ENCODE measurements around the gene MIER2. TPM values are rescaled to one million over a fixed set of nuclear protein-coding genes. Genes with fewer than 3 reads are reported as not detected.

The MIER2 gene
- polyA plus RNA-seq, 1 of the 3 experiments (the other 2 are of a cell fraction): 15.9 TPM

DNA sequence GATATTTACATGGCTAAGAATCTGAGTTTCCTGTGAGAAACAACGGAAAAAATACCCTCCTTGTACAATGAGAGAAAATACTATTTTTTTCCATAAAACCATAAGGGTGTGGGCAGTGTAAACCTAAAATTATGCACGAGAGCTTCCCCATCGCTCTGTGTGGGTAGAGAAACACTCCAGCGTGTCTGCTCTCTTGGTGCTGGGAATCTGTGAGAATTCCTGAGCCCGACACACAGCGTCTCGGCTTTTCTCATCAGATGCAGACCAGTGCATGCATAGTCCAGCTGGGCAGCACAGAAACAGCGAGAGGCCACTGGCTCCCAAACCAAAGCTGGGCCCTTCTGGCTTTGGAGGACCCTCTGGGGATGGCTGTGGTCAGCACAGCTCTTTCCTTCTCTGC lies 65.4 kb downstream of the MIER2 start (continued):
- no peak for TF ChIP-seq JUND (IDR thresholded peaks at IDR 0.05)
- TF ChIP-seq TCF12 (IDR thresholded peaks at IDR 0.05): no peak
- TF ChIP-seq, protein P1, sequence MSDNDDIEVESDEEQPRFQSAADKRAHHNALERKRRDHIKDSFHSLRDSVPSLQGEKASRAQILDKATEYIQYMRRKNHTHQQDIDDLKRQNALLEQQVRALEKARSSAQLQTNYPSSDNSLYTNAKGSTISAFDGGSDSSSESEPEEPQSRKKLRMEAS (IDR thresholded peaks at IDR 0.05; ENCODE audit: low read depth): no peak
- TF ChIP-seq POLR2AphosphoS5 (IDR thresholded peaks at IDR 0.05; ENCODE audit: low read depth, low read length): no peak
- TF ChIP-seq, protein P2, sequence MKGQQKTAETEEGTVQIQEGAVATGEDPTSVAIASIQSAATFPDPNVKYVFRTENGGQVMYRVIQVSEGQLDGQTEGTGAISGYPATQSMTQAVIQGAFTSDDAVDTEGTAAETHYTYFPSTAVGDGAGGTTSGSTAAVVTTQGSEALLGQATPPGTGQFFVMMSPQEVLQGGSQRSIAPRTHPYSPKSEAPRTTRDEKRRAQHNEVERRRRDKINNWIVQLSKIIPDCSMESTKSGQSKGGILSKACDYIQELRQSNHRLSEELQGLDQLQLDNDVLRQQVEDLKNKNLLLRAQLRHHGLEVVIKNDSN (IDR thresholded peaks at IDR 0.05; ENCODE audit: borderline replicate concordance, low read depth): no peak
- no peak for TF ChIP-seq GABPA (IDR thresholded peaks at IDR 0.05; ENCODE audit: low read depth)

DNA sequence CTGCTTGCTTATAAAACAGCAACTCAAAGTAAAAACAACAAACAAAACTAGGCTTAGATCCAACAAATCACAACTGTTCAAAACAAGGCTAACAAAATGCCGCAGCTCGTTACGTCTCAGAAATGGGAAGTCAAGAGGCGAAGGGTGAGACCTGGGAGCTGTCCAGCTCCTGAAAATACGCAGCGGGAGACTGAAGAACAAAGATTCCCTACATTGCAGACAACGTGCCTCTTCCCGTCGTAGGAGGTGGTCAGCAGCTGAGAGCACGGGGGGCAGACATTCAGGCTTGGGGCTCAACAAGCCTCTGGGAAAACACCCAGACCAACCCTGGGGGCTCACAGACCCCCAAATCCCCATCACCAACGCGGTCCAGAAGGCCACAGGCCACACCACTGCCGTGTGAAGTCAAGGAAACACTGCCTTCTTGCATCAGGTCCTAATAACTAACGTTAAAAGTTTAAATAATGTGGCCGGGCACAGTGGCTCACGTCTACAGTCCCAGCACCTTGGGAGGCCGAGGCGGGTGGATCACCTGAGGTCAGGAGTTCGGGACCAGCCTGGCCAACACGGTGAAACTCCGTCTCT lies 66.9 kb downstream of the MIER2 start:
- H3K4me3 ChIP-seq (ENCODE audit: low read depth in 2 of 2, low read length in 1 of 2): no peak overlapping the region
- H3K27me3 ChIP-seq (ENCODE audit: insufficient read depth): no peaks in the 10 kb centered on the region
- no peaks in the 10 kb centered on the region for H3K79me2 ChIP-seq (ENCODE audit: insufficient read depth)
- no peak overlapping the region for H3K9ac ChIP-seq
- H3K9me2 ChIP-seq: no peaks in the 10 kb centered on the region
- no peaks in the 10 kb centered on the region for H3F3A ChIP-seq (replicated peaks; ENCODE audit: insufficient read depth)
- TF ChIP-seq, protein P3, sequence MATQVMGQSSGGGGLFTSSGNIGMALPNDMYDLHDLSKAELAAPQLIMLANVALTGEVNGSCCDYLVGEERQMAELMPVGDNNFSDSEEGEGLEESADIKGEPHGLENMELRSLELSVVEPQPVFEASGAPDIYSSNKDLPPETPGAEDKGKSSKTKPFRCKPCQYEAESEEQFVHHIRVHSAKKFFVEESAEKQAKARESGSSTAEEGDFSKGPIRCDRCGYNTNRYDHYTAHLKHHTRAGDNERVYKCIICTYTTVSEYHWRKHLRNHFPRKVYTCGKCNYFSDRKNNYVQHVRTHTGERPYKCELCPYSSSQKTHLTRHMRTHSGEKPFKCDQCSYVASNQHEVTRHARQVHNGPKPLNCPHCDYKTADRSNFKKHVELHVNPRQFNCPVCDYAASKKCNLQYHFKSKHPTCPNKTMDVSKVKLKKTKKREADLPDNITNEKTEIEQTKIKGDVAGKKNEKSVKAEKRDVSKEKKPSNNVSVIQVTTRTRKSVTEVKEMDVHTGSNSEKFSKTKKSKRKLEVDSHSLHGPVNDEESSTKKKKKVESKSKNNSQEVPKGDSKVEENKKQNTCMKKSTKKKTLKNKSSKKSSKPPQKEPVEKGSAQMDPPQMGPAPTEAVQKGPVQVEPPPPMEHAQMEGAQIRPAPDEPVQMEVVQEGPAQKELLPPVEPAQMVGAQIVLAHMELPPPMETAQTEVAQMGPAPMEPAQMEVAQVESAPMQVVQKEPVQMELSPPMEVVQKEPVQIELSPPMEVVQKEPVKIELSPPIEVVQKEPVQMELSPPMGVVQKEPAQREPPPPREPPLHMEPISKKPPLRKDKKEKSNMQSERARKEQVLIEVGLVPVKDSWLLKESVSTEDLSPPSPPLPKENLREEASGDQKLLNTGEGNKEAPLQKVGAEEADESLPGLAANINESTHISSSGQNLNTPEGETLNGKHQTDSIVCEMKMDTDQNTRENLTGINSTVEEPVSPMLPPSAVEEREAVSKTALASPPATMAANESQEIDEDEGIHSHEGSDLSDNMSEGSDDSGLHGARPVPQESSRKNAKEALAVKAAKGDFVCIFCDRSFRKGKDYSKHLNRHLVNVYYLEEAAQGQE (IDR thresholded peaks at IDR 0.05; ENCODE audit: low read depth, low read length): peak; percentile 90
- TF ChIP-seq EZH2phosphoT487 (IDR thresholded peaks at IDR 0.05; ENCODE audit: borderline replicate concordance, low read depth) (no peak), RCOR1 (IDR thresholded peaks at IDR 0.05; ENCODE audit: low read length) (no peak)
- CTCF ChIA-PET: interaction anchor here (1.5 kb wide), 1 partner anchor 10 kb away, joined by 6 read pairs; no protein-coding TSS in a partner anchor
- H3K4me1 ChIP-seq (ENCODE audit: control insufficient read depth in 1 of 2, insufficient read depth in 2 of 2, low read depth in 1 of 2, low read length in 1 of 2): no peaks in the 10 kb centered on the region
- no peak overlapping the region for H2AFZ ChIP-seq (ENCODE audit: low read depth)
- POLR2A ChIA-PET: no interaction called here
- WGBS (ENCODE audit: low lambda C conversion rate): 90% methylated on average over 17 of the region's 21 CpGs
- H3K27ac ChIP-seq (ENCODE audit: low read depth in 2 of 2, low read length in 1 of 2): no peak overlapping the region
- H3K36me3 ChIP-seq (replicated peaks in 1 of 2; ENCODE audit: control insufficient read depth in 1 of 2, insufficient read depth in 2 of 2, low read length in 1 of 2): no peaks in the 10 kb centered on the region
- peak; percentile 3 for DNase-seq
- no peak overlapping the region for H3K4me2 ChIP-seq
- H3K9me3 ChIP-seq: no peaks in the 10 kb centered on the region
- H4K20me1 ChIP-seq (ENCODE audit: insufficient read depth): no peaks in the 10 kb centered on the region

DNA sequence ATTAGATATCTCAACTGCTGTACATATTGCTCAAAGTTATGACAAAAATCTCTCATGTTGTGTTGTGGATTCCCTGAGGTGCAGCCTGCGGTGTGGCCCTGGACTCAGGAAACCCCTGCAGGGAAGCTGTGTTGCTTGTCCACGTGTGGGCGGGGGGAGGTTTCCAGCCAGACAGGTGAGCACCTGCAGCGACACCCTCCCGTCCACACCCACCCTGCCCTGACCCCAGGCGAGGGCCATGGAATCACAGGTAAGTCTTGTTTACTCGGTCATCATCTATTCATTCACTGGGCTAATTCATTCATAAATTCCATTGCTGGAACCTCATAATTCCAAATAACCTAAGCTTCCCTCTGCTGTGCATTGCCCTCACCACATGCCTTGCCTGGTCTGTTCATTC lies 67.5 kb downstream of the MIER2 start:
- 53% methylated on average over 6 of the region's 7 CpGs for WGBS (ENCODE audit: low lambda C conversion rate)
- H3K4me1 ChIP-seq (ENCODE audit: control insufficient read depth in 1 of 2, insufficient read depth in 2 of 2, low read depth in 1 of 2, low read length in 1 of 2): no peaks in the 10 kb centered on the region
- POLR2A ChIA-PET: no interaction called here
- H3F3A ChIP-seq (replicated peaks; ENCODE audit: insufficient read depth): no peaks in the 10 kb centered on the region
- H3K4me3 ChIP-seq (ENCODE audit: low read depth in 2 of 2, low read length in 1 of 2): no peak overlapping the region
- no peak overlapping the region for H2AFZ ChIP-seq (ENCODE audit: low read depth)
- no peak overlapping the region for H3K9ac ChIP-seq
- H4K20me1 ChIP-seq (ENCODE audit: insufficient read depth): no peaks in the 10 kb centered on the region
- DNase-seq: peak; percentile 10
- H3K4me2 ChIP-seq: no peak overlapping the region
- H3K9me3 ChIP-seq: no peaks in the 10 kb centered on the region
- H3K27me3 ChIP-seq (ENCODE audit: insufficient read depth): no peaks in the 10 kb centered on the region
- no peaks in the 10 kb centered on the region for H3K79me2 ChIP-seq (ENCODE audit: insufficient read depth)
- no peak overlapping the region for H3K27ac ChIP-seq (ENCODE audit: low read depth in 2 of 2, low read length in 1 of 2)
- no peaks in the 10 kb centered on the region for H3K9me2 ChIP-seq
- H3K36me3 ChIP-seq (replicated peaks in 1 of 2; ENCODE audit: control insufficient read depth in 1 of 2, insufficient read depth in 2 of 2, low read length in 1 of 2): no peaks in the 10 kb centered on the region
- CTCF ChIA-PET: interaction anchor here (1.5 kb wide), 1 partner anchor 9 kb away, joined by 6 read pairs; no protein-coding TSS in a partner anchor
- TF ChIP-seq RCOR1 (IDR thresholded peaks at IDR 0.05; ENCODE audit: low read length): no peak
- TF ChIP-seq NRF1 (IDR thresholded peaks at IDR 0.05; ENCODE audit: low read depth, low read length): no peak
- TF ChIP-seq FOXM1 (IDR thresholded peaks at IDR 0.05; ENCODE audit: low read depth): no peak
- no peak for TF ChIP-seq GATA2 (CRISPR knock-in tag; IDR thresholded peaks at IDR 0.05)
- no peak for TF ChIP-seq FOSL2 (IDR thresholded peaks at IDR 0.05; ENCODE audit: borderline replicate concordance, low read depth)
- no peak for TF ChIP-seq TAF1 (IDR thresholded peaks at IDR 0.05; ENCODE audit: borderline replicate concordance, low read depth, low read length)
